K562 (cell line): Measurements from ENCODE around the gene ACTR3. TPM values are rescaled to one million over a fixed set of nuclear protein-coding genes. Genes with fewer than 3 reads are reported as not detected.
A peak's percentile ranks its signal among the peaks of the same experiment; 100 is the strongest.

Experiments used
- ATAC-seq: fragments of 200-7000 bp; cut with Tn5 transposase; 3 replicates; pipeline ENCODE4 v1.9.1; 2020; ENCODE audit warnings: moderate library complexity
- BruUV-seq: library from RNA; stranded (reverse); fragments of 400-500 nt; replicated peaks from 2 replicates; lab custom pipeline; 2021; lab: Mats Ljungman, UMichigan
- CTCF ChIA-PET: fragments of 300-600 bp; formaldehyde crosslinking; extraction: SDS; loops from one replicate; lab custom pipeline; 2021; ENCODE audit warnings: low intra/inter-chr PET ratio; lab: Yijun Ruan, JAX
- POLR2A ChIA-PET: fragments of 300-600, 350-650 bp; sonication (Branson Sonifier 250); formaldehyde crosslinking; extraction: SDS; loops from one replicate; lab custom pipeline; 2021; ENCODE audit warnings: antibody characterized with exemption, inconsistent platforms; lab: Yijun Ruan, JAX
- DNase-seq, 4 experiments: peaks; one replicate each; pipeline versions ENCODE4 v3.0.0 to v3.0.0-alpha.2; 2011 to 2018; ENCODE audit warnings: low spot score in 3 of 4, mixed read lengths in 3 of 4; ENCODE audit errors: extremely low read depth in 1 of 4
- FAIRE-seq: peaks from 2 replicates; lab custom pipeline; 2011; peaks lifted over from hg19 to GRCh38; lab: Jason Lieb, UNC
- H2AFZ ChIP-seq: 2 replicates; pipeline ENCODE4 v1.6.0; 2011; ENCODE audit warnings: low read depth, low read length, control low read depth, inconsistent platforms
- H3K27ac ChIP-seq: fragments of 200-600 bp; 3 replicates; pipeline ENCODE4 v1.8.0; 2011; ENCODE audit warnings: low read depth, mild to moderate bottlenecking, control low read depth, inconsistent platforms, low read length, moderate library complexity, mixed read lengths; ENCODE audit errors: extremely low read depth
- H3K27me3 ChIP-seq, 2 experiments: fragments of 300-600 bp in 1 of 2; 2 replicates in 1 of 2; 3 replicates in 1 of 2; pipeline versions ENCODE4 v1.6.0 to v1.8.0; 2011; ENCODE audit warnings: inconsistent platforms in 2 of 2, low read length in 2 of 2, mild to moderate bottlenecking in 1 of 2, mixed read lengths in 1 of 2, moderate library complexity in 1 of 2; ENCODE audit not compliant: control insufficient read depth in 2 of 2, insufficient read depth in 2 of 2
- H3K36me3 ChIP-seq: fragments of 300-600 bp; 3 replicates; pipeline ENCODE4 v1.8.0; 2011; ENCODE audit warnings: mild to moderate bottlenecking, low read length, inconsistent platforms; ENCODE audit not compliant: control insufficient read depth, insufficient read depth
- H3K4me1 ChIP-seq, 2 experiments: fragments of 200-600 bp in 1 of 2; replicated peaks in 1 of 2; 2 replicates in 1 of 2; 3 replicates in 1 of 2; pipeline versions ENCODE4 v1.5.1 to v1.8.0; 2011; ENCODE audit warnings: inconsistent platforms in 2 of 2, low read length in 2 of 2, mild to moderate bottlenecking in 1 of 2, mixed read lengths in 1 of 2, moderate library complexity in 1 of 2; ENCODE audit not compliant: control insufficient read depth in 2 of 2, insufficient read depth in 2 of 2
- H3K4me2 ChIP-seq: 2 replicates; pipeline ENCODE4 v1.6.1; 2011; ENCODE audit warnings: low read length, control low read depth, inconsistent platforms, mixed read lengths; ENCODE audit not compliant: insufficient read depth
- H3K4me3 ChIP-seq: fragments of 200-600 bp; sonication (generic), shearing (Covaris generic); 2 replicates; pipeline ENCODE4 v1.5.1; 2016; ENCODE audit warnings: control low read depth, inconsistent platforms
- H3K79me2 ChIP-seq: fragments of 200-600 bp; 3 replicates; pipeline ENCODE4 v1.8.0; 2011; ENCODE audit warnings: low read length, inconsistent platforms; ENCODE audit not compliant: control insufficient read depth, insufficient read depth
- H3K9ac ChIP-seq, 2 experiments: 2 replicates each; pipeline versions ENCODE4 v1.6.0 to v1.6.1; 2011; ENCODE audit warnings: low read depth in 2 of 2, low read length in 2 of 2, control low read depth in 1 of 2, inconsistent platforms in 1 of 2, mild to moderate bottlenecking in 1 of 2, mixed read lengths in 1 of 2; ENCODE audit not compliant: insufficient read depth in 1 of 2
- H3K9me1 ChIP-seq: one replicate; pipeline ENCODE4 v1.6.0; 2011; ENCODE audit warnings: inconsistent platforms, mild to moderate bottlenecking, low read length, moderate library complexity; ENCODE audit not compliant: control insufficient read depth, insufficient read depth
- H3K9me3 ChIP-seq: replicated peaks from 2 replicates; pipeline ENCODE4 v1.5.1; 2011; ENCODE audit warnings: low read depth, low read length, inconsistent platforms; ENCODE audit not compliant: control insufficient read depth, insufficient read depth
- H4K20me1 ChIP-seq: replicated peaks from 2 replicates; pipeline ENCODE4 v1.6.1; 2011; ENCODE audit warnings: low read length, inconsistent platforms, mixed read lengths; ENCODE audit not compliant: control insufficient read depth, insufficient read depth
- ARHGAP35 ChIP-seq: fragments of 450-650 bp; IDR thresholded peaks from 2 replicates; pipeline ENCODE4 v1.6.1; 2018; ENCODE audit not compliant: partially characterized antibody
- ATF1 ChIP-seq, 2 experiments: fragments of 450-650 bp in 1 of 2; IDR thresholded peaks; 2 replicates each; pipeline ENCODE4 v1.6.1; 2016; ENCODE audit warnings: missing compliant biosample characterization in 1 of 2, missing genetic modification characterization in 1 of 2
- CHCHD3 ChIP-seq: fragments of 250-450 bp; sonication (Bioruptor Pico); IDR thresholded peaks from 2 replicates; pipeline ENCODE4 v2.1.2; 2022; ENCODE audit warnings: mild to moderate bottlenecking
- E2F4 ChIP-seq: sonication (generic); formaldehyde crosslinking; IDR thresholded peaks from 2 replicates; pipeline ENCODE4 v1.8.0; 2022; ENCODE audit warnings: mild to moderate bottlenecking, low read depth, missing genetic modification reagents
- KDM1A ChIP-seq, 2 experiments: fragments of 450-650 bp; IDR thresholded peaks; 2 replicates each; pipeline ENCODE4 v1.6.1; 2016; ENCODE audit warnings: mild to moderate bottlenecking in 2 of 2
- L3MBTL2 ChIP-seq: fragments of 450-650 bp; IDR thresholded peaks from 2 replicates; pipeline ENCODE4 v1.6.1; 2016; ENCODE audit warnings: mild to moderate bottlenecking, moderate library complexity
- MAZ ChIP-seq, 2 experiments: fragments of 450-650 bp in 1 of 2; sonication (generic) in 1 of 2; formaldehyde crosslinking; IDR thresholded peaks in 1 of 2; conservative IDR thresholded peaks in 1 of 2; 2 replicates each; pipeline versions ENCODE4 v1.4.0 to v1.5.0; 2020; ENCODE audit warnings: mild to moderate bottlenecking in 1 of 2, missing genetic modification reagents in 1 of 2
- NFIX ChIP-seq: fragments of 250-450 bp; sonication (Bioruptor Pico); IDR thresholded peaks from 2 replicates; pipeline ENCODE4 v1.4.0; 2020; ENCODE audit warnings: low read depth, mild to moderate bottlenecking, moderate library complexity
- POLR2AphosphoS5 ChIP-seq: IDR thresholded peaks from 2 replicates; pipeline ENCODE4 v1.6.1; 2011; ENCODE audit warnings: mild to moderate bottlenecking, low read depth, low read length, moderate library complexity; ENCODE audit not compliant: control insufficient read depth, insufficient read depth
- TCF3 ChIP-seq: sonication (generic); formaldehyde crosslinking; IDR thresholded peaks from 2 replicates; pipeline ENCODE4 v1.4.0; 2020; ENCODE audit warnings: mild to moderate bottlenecking, missing genetic modification reagents
- ZBTB43 ChIP-seq: sonication (generic); formaldehyde crosslinking; IDR thresholded peaks from 2 replicates; pipeline ENCODE4 v1.8.0; 2023; ENCODE audit warnings: mild to moderate bottlenecking, missing genetic modification reagents
- ZNF124 ChIP-seq: sonication (generic); formaldehyde crosslinking; IDR thresholded peaks from 2 replicates; pipeline ENCODE4 v1.8.1; 2022; ENCODE audit warnings: missing genetic modification reagents
- WGBS: fragments of 100-300 bp; shearing (Covaris generic); methylation state at CpG from one replicate; pipeline ENCODE4 v1.1.6; 2016; ENCODE audit warnings: low coverage, mixed read lengths; ENCODE audit not compliant: insufficient coverage; ENCODE audit errors: missing lambda C conversion rate; 5-methylcytosine and 5-hydroxymethylcytosine counted together
- in situ Hi-C: fragments of 300-500 bp; cut with MboI; formaldehyde crosslinking; loops from 4 replicates; pipeline ENCODE4 v1.15.0; 2018; ENCODE audit warnings: inconsistent platforms, mixed read lengths
- intact Hi-C: fragments of 100-400 bp; cut with micrococcal nuclease; formaldehyde crosslinking; loops from 2 replicates; pipeline ENCODE4 v1.14.2; 2022
- polyA plus RNA-seq, 8 experiments: library from polyadenylated mRNA; depleted of rRNA in 4 of 8; stranded (reverse) in 5 of 8; unstranded in 3 of 8; fragments of >200 nt; fragmentation: Nextera tagmentation in 2 of 8; fragmentation: Illumina TruSeq in 1 of 8; extraction: Ambion mirVana in 2 of 8; extraction: Trizol in 1 of 8; gene quantifications; 2 replicates each; pipeline versions ENCODE4 v1.2.1 to v1.2.3, GENCODE V29; 2011 to 2014; ENCODE audit warnings: inconsistent platforms in 1 of 8, missing spikeins in 1 of 8
- total RNA-seq, 7 experiments: library from RNA; depleted of rRNA in 6 of 7; stranded (reverse); fragments of >200 nt in 6 of 7; fragmentation: Illumina TruSeq in 2 of 7; extraction: Trizol in 2 of 7; gene quantifications; 2 replicates each; pipeline versions ENCODE4 v1.2.1 to v1.2.3, GENCODE V29; 2011 to 2021; ENCODE audit warnings: low replicate concordance in 1 of 7

The ACTR3 gene
- total and polyA plus RNA-seq, 9 of the 15 experiments (the other 6 are each of a cell fraction or from before 2014, with no cell fraction given), result 49.0 to 354 (median 249) TPM

GRCh38 chr2:113854970-113855740 is 34.7 kb upstream of the ACTR3 start:
- BruUV-seq, result no TSS peak
- no peaks in the 10 kb centered on the region for H3K27me3 ChIP-seq
- H3K36me3 ChIP-seq, result no peaks in the 10 kb centered on the region
- H2AFZ ChIP-seq, result peak overlapping the region; percentile 82
- no peak for FAIRE-seq
- ChIA-PET CTCF (no interaction called here), POLR2A (no interaction called here)
- H3K79me2 ChIP-seq, result no peaks in the 10 kb centered on the region
- no peak overlapping the region for H3K27ac ChIP-seq
- H3K9me1 ChIP-seq, result no peaks in the 10 kb centered on the region
- peaks cover 0 to 13% of the 10 kb centered on the region in 2 experiments; a peak in 4 of 5 replicates for H3K4me1 ChIP-seq
- H3K4me2 ChIP-seq, result no peak overlapping the region
- no peaks in the 10 kb centered on the region for H4K20me1 ChIP-seq
- no peaks in the 10 kb centered on the region for H3K9me3 ChIP-seq
- ATAC-seq, result peak; percentile 20; the same call in 2 of the 3 replicates
- H3K9ac ChIP-seq, result no peak overlapping the region
- DNase-seq, result no peak
- intact Hi-C loops, result no loop called here
- in situ Hi-C loops, result no loop called here
- no peak overlapping the region for H3K4me3 ChIP-seq
- WGBS, result 46% methylated on average over 8 of the region's 8 CpGs
- TF ChIP-seq CHCHD3 (CRISPR knock-in tag), result no peak
- no peak for TF ChIP-seq TCF3 (CRISPR knock-in tag)
- no peak for TF ChIP-seq ZBTB43 (CRISPR knock-in tag)
- no peak for TF ChIP-seq E2F4 (CRISPR knock-in tag)
- no peak for TF ChIP-seq KDM1A (IDR thresholded peaks at IDR 0.05)
- no peak for TF ChIP-seq MAZ (CRISPR knock-in tag; conservative IDR thresholded peaks at IDR 0.05 in 1 of 2, IDR thresholded peaks at IDR 0.05 in 1 of 2)
- TF ChIP-seq NFIX (CRISPR knock-in tag), result no peak
- no peak for TF ChIP-seq ZNF124 (CRISPR knock-in tag)
- TF ChIP-seq L3MBTL2, result peak; percentile 77
- no peak for TF ChIP-seq ATF1 (CRISPR knock-in tag; IDR thresholded peaks at IDR 0.05)
- TF ChIP-seq ATF1 (tag; IDR thresholded peaks at IDR 0.05), result no peak
- no peak for TF ChIP-seq ARHGAP35
- no peak for TF ChIP-seq POLR2AphosphoS5
